GM12878 (cell line): ENCODE data around the gene GAS6. TPM values are rescaled to one million over a fixed set of nuclear protein-coding genes. Genes with fewer than 3 reads are reported as not detected.

Source experiments
- ATAC-seq: fragments of 200-7000 bp; cut with Tn5 transposase; 3 replicates; pipeline ENCODE4 v1.9.1; 2020; ENCODE audit warnings: mild to moderate bottlenecking, moderate library complexity
- BruUV-seq: library from RNA; stranded (reverse); fragments of 400-500 nt; replicated peaks from 2 replicates; lab custom pipeline; 2021; lab: Mats Ljungman, UMichigan
- CTCF ChIA-PET: fragments of 300-600 bp; sonication (Branson Sonifier 250); formaldehyde crosslinking; extraction: SDS; loops from one replicate; lab custom pipeline; 2021; ENCODE audit warnings: inconsistent platforms; lab: Yijun Ruan, JAX
- POLR2A ChIA-PET: fragments of 350-600 bp; formaldehyde crosslinking; extraction: SDS; loops from one replicate; lab custom pipeline; 2021; ENCODE audit warnings: inconsistent platforms; lab: Charles Lee
- RAD21 ChIA-PET: fragments of 300-600 bp; sonication (Branson Sonifier 250); formaldehyde crosslinking; loops from one replicate; lab custom pipeline; 2023; ENCODE audit warnings: antibody characterized with exemption; ENCODE audit not compliant: unreplicated experiment; lab: Charles Lee
- SMC1A ChIA-PET: fragments of 300-600 bp; sonication (Branson Sonifier 250); formaldehyde crosslinking; loops from one replicate; lab custom pipeline; 2023; ENCODE audit not compliant: unreplicated experiment, uncharacterized antibody; lab: Charles Lee
- DNase-seq: peaks from one replicate; pipeline ENCODE4 v3.0.0-alpha.2; 2011; ENCODE audit warnings: low read depth, low spot score
- FAIRE-seq: peaks from 3 replicates; lab custom pipeline; 2011; peaks lifted over from hg19 to GRCh38; lab: Jason Lieb, UNC
- H2AFZ ChIP-seq: 2 replicates; pipeline ENCODE4 v1.6.0; 2011; ENCODE audit warnings: low read depth, low read length, control low read depth; ENCODE audit not compliant: control insufficient read depth
- H3K27ac ChIP-seq: 2 replicates; pipeline ENCODE4 v1.5.1; 2011; ENCODE audit warnings: control low read depth; ENCODE audit not compliant: control insufficient read depth, insufficient read depth
- H3K27me3 ChIP-seq, 2 experiments: replicated peaks in 1 of 2; 2 replicates each; pipeline versions ENCODE4 v1.6.0 to v1.6.1; 2011; ENCODE audit warnings: low read length in 1 of 2; ENCODE audit not compliant: control insufficient read depth in 2 of 2, insufficient read depth in 2 of 2
- H3K36me3 ChIP-seq, 2 experiments: 2 replicates each; pipeline ENCODE4 v1.5.1; 2011; ENCODE audit warnings: low read length in 1 of 2; ENCODE audit not compliant: control insufficient read depth in 2 of 2, insufficient read depth in 2 of 2
- H3K4me1 ChIP-seq: 2 replicates; pipeline ENCODE4 v1.6.1; 2011; ENCODE audit warnings: mild to moderate bottlenecking, low read length, moderate library complexity, mixed read lengths; ENCODE audit not compliant: control insufficient read depth, insufficient read depth
- H3K4me2 ChIP-seq: 2 replicates; pipeline ENCODE4 v1.6.0; 2011; ENCODE audit warnings: control low read depth; ENCODE audit not compliant: control insufficient read depth, insufficient read depth
- H3K4me3 ChIP-seq: fragments of 200-600 bp; sonication (generic); 2 replicates; pipeline ENCODE4 v1.5.1; 2016
- H3K79me2 ChIP-seq: 2 replicates; pipeline ENCODE4 v1.6.0; 2011; ENCODE audit warnings: low read length; ENCODE audit not compliant: control insufficient read depth, insufficient read depth
- H3K9ac ChIP-seq: 2 replicates; pipeline ENCODE4 v1.8.0; 2011; ENCODE audit warnings: low read length, control low read depth, mixed read lengths; ENCODE audit not compliant: control insufficient read depth, insufficient read depth
- H3K9me3 ChIP-seq: replicated peaks from 3 replicates; pipeline ENCODE4 v1.5.1; 2011; ENCODE audit warnings: mild to moderate bottlenecking, low read length; ENCODE audit not compliant: control insufficient read depth, insufficient read depth
- H4K20me1 ChIP-seq: 2 replicates; pipeline ENCODE4 v1.6.0; 2011; ENCODE audit not compliant: control insufficient read depth, insufficient read depth
- BCL3 ChIP-seq: IDR thresholded peaks from 2 replicates; pipeline ENCODE4 v1.6.1; 2011; ENCODE audit warnings: borderline replicate concordance, low read depth, mild to moderate bottlenecking, moderate library complexity, low read length; ENCODE audit not compliant: insufficient read depth, poor library complexity, severe bottlenecking
- CEBPB ChIP-seq, 2 experiments: fragments of 150-350 bp in 1 of 2; IDR thresholded peaks; 2 replicates each; pipeline ENCODE4 v1.6.1; 2012 to 2014; ENCODE audit warnings: low read depth in 2 of 2, low read length in 2 of 2, borderline replicate concordance in 1 of 2, inconsistent platforms in 1 of 2
- CEBPZ ChIP-seq: fragments of 150-350 bp; IDR thresholded peaks from 2 replicates; pipeline ENCODE4 v1.6.1; 2016; ENCODE audit warnings: low read depth, low read length
- CHD2 ChIP-seq: IDR thresholded peaks from 2 replicates; pipeline ENCODE4 v1.6.1; 2011; ENCODE audit warnings: low read depth, low read length, improper control_type of control experiment, borderline replicate concordance
- CHD4 ChIP-seq: fragments of 200-600 bp; sonication (generic); IDR thresholded peaks from 2 replicates; pipeline ENCODE4 v1.6.1; 2016; ENCODE audit warnings: mild to moderate bottlenecking
- EP300 ChIP-seq, 2 experiments: fragments of 150-350 bp in 1 of 2; IDR thresholded peaks; 2 replicates each; pipeline ENCODE4 v1.6.1; 2011 to 2012; ENCODE audit warnings: low read depth in 2 of 2, low read length in 2 of 2, borderline replicate concordance in 1 of 2, improper control_type of control experiment in 1 of 2, inconsistent platforms in 1 of 2; ENCODE audit not compliant: control insufficient read depth in 1 of 2
- ETV6 ChIP-seq, 2 experiments: fragments of 450-650 bp in 1 of 2; IDR thresholded peaks in 1 of 2; conservative IDR thresholded peaks in 1 of 2; 2 replicates each; pipeline ENCODE4 v1.6.1; 2014; ENCODE audit warnings: antibody characterized with exemption in 1 of 2, borderline replicate concordance in 1 of 2, low read depth in 1 of 2, mild to moderate bottlenecking in 1 of 2, moderate library complexity in 1 of 2
- HCFC1 ChIP-seq: fragments of 150-350 bp; IDR thresholded peaks from 2 replicates; pipeline ENCODE4 v1.6.1; 2014; ENCODE audit warnings: low read length
- IKZF1 ChIP-seq: fragments of 450-650 bp; conservative IDR thresholded peaks from 2 replicates; pipeline ENCODE4 v1.6.1; 2017; ENCODE audit warnings: antibody characterized with exemption, mild to moderate bottlenecking
- IRF3 ChIP-seq: fragments of 450-650 bp; IDR thresholded peaks from 2 replicates; pipeline ENCODE4 v1.6.1; 2014; ENCODE audit warnings: mild to moderate bottlenecking
- JUND ChIP-seq: IDR thresholded peaks from 2 replicates; pipeline ENCODE4 v1.6.1; 2012; ENCODE audit warnings: low read depth, mild to moderate bottlenecking, low read length, improper control_type of control experiment, moderate library complexity
- MTA3 ChIP-seq: IDR thresholded peaks from 2 replicates; pipeline ENCODE4 v1.6.1; 2012; ENCODE audit warnings: low read length, inconsistent platforms, borderline replicate concordance
- NFYB ChIP-seq: IDR thresholded peaks from 2 replicates; pipeline ENCODE4 v1.6.1; 2011; ENCODE audit warnings: low read depth, mild to moderate bottlenecking, low read length, improper control_type of control experiment, moderate library complexity; ENCODE audit not compliant: insufficient read depth
- NR2C2 ChIP-seq: IDR thresholded peaks from 2 replicates; pipeline ENCODE4 v1.6.1; 2011; ENCODE audit warnings: borderline replicate concordance, low read depth; ENCODE audit not compliant: control insufficient read depth, insufficient read length
- NR2F1 ChIP-seq: fragments of 450-650 bp; conservative IDR thresholded peaks from 2 replicates; pipeline ENCODE4 v1.6.1; 2017; ENCODE audit warnings: mild to moderate bottlenecking
- RAD51 ChIP-seq: fragments of 450-650 bp; IDR thresholded peaks from 2 replicates; pipeline ENCODE4 v1.6.1; 2016; ENCODE audit warnings: moderate library complexity, mild to moderate bottlenecking, inconsistent platforms
- SREBF2 ChIP-seq: IDR thresholded peaks from 2 replicates; pipeline ENCODE4 v1.6.1; 2012; ENCODE audit warnings: mild to moderate bottlenecking, low read length
- YBX1 ChIP-seq: fragments of 450-650 bp; IDR thresholded peaks from 2 replicates; pipeline ENCODE4 v1.6.1; 2016; ENCODE audit warnings: antibody characterized with exemption
- YY1 ChIP-seq: IDR thresholded peaks from 2 replicates; pipeline ENCODE4 v1.6.1; 2011; ENCODE audit warnings: low read depth, mild to moderate bottlenecking, low read length
- WGBS: methylation state at CpG from one replicate; pipeline ENCODE4 v1.1.6; 2016; ENCODE audit warnings: low lambda C conversion rate; ENCODE audit not compliant: insufficient replicate concordance, insufficient coverage; ENCODE audit errors: missing lambda C conversion rate; 5-methylcytosine and 5-hydroxymethylcytosine counted together
- in situ Hi-C: fragments of 300-500 bp; cut with MboI; formaldehyde crosslinking; loops from 9 replicates; pipeline ENCODE4 v1.14.3; 2018; ENCODE audit warnings: mixed read lengths
- intact Hi-C: fragments of 100-400 bp; cut with micrococcal nuclease; formaldehyde crosslinking; loops from one replicate; pipeline ENCODE4 v1.14.2; 2022; ENCODE audit not compliant: unreplicated experiment
- polyA plus RNA-seq, 11 experiments: library from polyadenylated mRNA; depleted of rRNA in 4 of 11; unstranded in 6 of 11; stranded (reverse) in 5 of 11; fragments of >200 nt; fragmentation: Nextera tagmentation in 4 of 11; fragmentation: Illumina TruSeq in 1 of 11; extraction: Ambion mirVana in 4 of 11; extraction: Trizol in 1 of 11; gene quantifications; 1 replicate in 1 of 11; 2 replicates in 10 of 11; pipeline versions ENCODE4 v1.2.1 to v1.2.3, GENCODE V29; 2011 to 2016; ENCODE audit warnings: inconsistent platforms in 2 of 11, missing spikeins in 2 of 11, low read depth in 1 of 11
- total RNA-seq, 4 experiments: library from RNA; depleted of rRNA in 3 of 4; stranded (reverse); fragments of >200 nt in 3 of 4; fragmentation: Illumina TruSeq in 1 of 4; extraction: Trizol in 1 of 4; gene quantifications; 2 replicates each; pipeline versions ENCODE4 v1.2.1 to v1.2.3, GENCODE V29; 2013 to 2021

The GAS6 gene
- total and polyA plus RNA-seq, 10 of the 15 experiments (the other 5 are each of a cell fraction or from before 2014, with no cell fraction given) = 0.03 to 0.59 (median 0.10) TPM; not detected in 2

- Histone ChIP-seq H3K4me3 (no peak overlapping the region), H3K9ac (no peak overlapping the region), H3K79me2 (no peaks in the 10 kb centered on the region), H3K27me3 (no peaks in the 10 kb centered on the region), H2AFZ (no peak overlapping the region), H3K27ac (no peak overlapping the region), H3K4me2 (no peak overlapping the region), H3K36me3 (no peaks in the 10 kb centered on the region), H4K20me1 (no peaks in the 10 kb centered on the region), H3K4me1 (no peaks in the 10 kb centered on the region), H3K9me3 (no peaks in the 10 kb centered on the region)
- DNase-seq (no peak), FAIRE-seq (no peak), ATAC-seq (no peak)
- intact Hi-C loops (no loop called here), in situ Hi-C loops (no loop called here)
- CTCF ChIA-PET = no interaction called here
- SMC1A ChIA-PET = no interaction called here
- RAD21 ChIA-PET = no interaction called here
- TF ChIP-seq CHD2 (no peak), MTA3 (no peak), JUND (no peak), IKZF1 (no peak), CEBPB (IDR thresholded peaks at IDR 0.05; ENCODE audit: borderline replicate concordance in 1 of 2, low read depth in 2 of 2, low read length in 2 of 2) (no peak), CEBPZ (no peak), NFYB (no peak), RAD51 (no peak), BCL3 (no peak), HCFC1 (no peak), EP300 (IDR thresholded peaks at IDR 0.05; ENCODE audit: borderline replicate concordance in 1 of 2, control insufficient read depth in 1 of 2, low read depth in 2 of 2, low read length in 2 of 2) (no peak), ETV6 (conservative IDR thresholded peaks at IDR 0.05 in 1 of 2, IDR thresholded peaks at IDR 0.05 in 1 of 2; ENCODE audit: borderline replicate concordance in 1 of 2, low read depth in 1 of 2) (no peak), NR2F1 (no peak), CHD4 (no peak), SREBF2 (no peak), NR2C2 (no peak), YY1 (no peak), IRF3 (no peak), YBX1 (no peak)
- POLR2A ChIA-PET = no interaction called here
- BruUV-seq = no TSS peak
- 77% methylated on average over 12 of the region's 15 CpGs for WGBS
These were observed 70.2 kb downstream of the GAS6 start for GRCh38 chr13:113793718-113794085.
